MCF 10A (cell line): ENCODE measurements around the gene RND2. TPM values are rescaled to one million over a fixed set of nuclear protein-coding genes. Genes with fewer than 3 reads are reported as not detected.
"Not testable (repeated sequence)": the region's sequence is repeated elsewhere in the genome, so short reads cannot be mapped to it uniquely, and the experiment has no call there.

Experiments used
- Bru-seq: library from RNA; stranded (reverse); fragments of 400-500 nt; gene quantifications from one replicate; lab custom pipeline; 2021; lab: Mats Ljungman, UMichigan
- BruChase-seq, 2 experiments: library from RNA; stranded (reverse); fragments of 400-500 nt; gene quantifications; one replicate each; lab custom pipeline; 2021; lab: Mats Ljungman, UMichigan
- BruUV-seq: library from RNA; stranded (reverse); fragments of 400-500 nt; replicated peaks from 2 replicates; lab custom pipeline; 2021; lab: Mats Ljungman, UMichigan
- CTCF ChIA-PET: fragments of 300-600 bp; sonication (Branson Sonifier 250); formaldehyde crosslinking; extraction: SDS; loops from one replicate; lab custom pipeline; 2021; ENCODE audit warnings: antibody characterized with exemption, inconsistent platforms; lab: Yijun Ruan, JAX
- POLR2A ChIA-PET: fragments of 300-600, 350-650 bp; sonication (Branson Sonifier 250); formaldehyde crosslinking; extraction: SDS; loops from one replicate; lab custom pipeline; 2020; ENCODE audit warnings: antibody characterized with exemption, inconsistent platforms; lab: Yijun Ruan, JAX
- DNase-seq: peaks from one replicate; pipeline ENCODE4 v3.0.0-alpha.2; 2018; ENCODE audit not compliant: unreplicated experiment
- H3K27ac Mint-ChIP-seq: one replicate; pipeline ENCODE4 v1.8.0; 2022; ENCODE audit warnings: mild to moderate bottlenecking, low read depth, mixed read lengths; ENCODE audit not compliant: unreplicated experiment
- H3K27me3 Mint-ChIP-seq: one replicate; pipeline ENCODE4 v1.8.0; 2022; ENCODE audit warnings: mixed read lengths; ENCODE audit not compliant: insufficient read depth, unreplicated experiment
- H3K36me3 Mint-ChIP-seq: one replicate; pipeline ENCODE4 v1.8.0; 2022; ENCODE audit warnings: mild to moderate bottlenecking, moderate library complexity, mixed read lengths; ENCODE audit not compliant: insufficient read depth, unreplicated experiment
- H3K4me1 Mint-ChIP-seq: one replicate; pipeline ENCODE4 v1.8.0; 2022; ENCODE audit warnings: mixed read lengths; ENCODE audit not compliant: insufficient read depth, unreplicated experiment
- H3K4me3 Mint-ChIP-seq: one replicate; pipeline ENCODE4 v1.8.0; 2022; ENCODE audit warnings: mild to moderate bottlenecking, moderate library complexity, mixed read lengths; ENCODE audit not compliant: unreplicated experiment
- H3K9me3 Mint-ChIP-seq: one replicate; pipeline ENCODE4 v1.8.0; 2022; ENCODE audit warnings: mixed read lengths; ENCODE audit not compliant: unreplicated experiment
- CTCF ChIP-seq: fragments of 200-600 bp; IDR thresholded peaks from one replicate; pipeline ENCODE4 v1.8.0; 2022; ENCODE audit warnings: antibody characterized with exemption, mild to moderate bottlenecking; ENCODE audit not compliant: unreplicated experiment
- intact Hi-C: fragments of 100-400 bp; cut with micrococcal nuclease; formaldehyde crosslinking; loops from 2 replicates; pipeline ENCODE4 v1.14.1; 2022
- long read RNA-seq: library from polyadenylated mRNA; stranded (forward); transcript quantifications from one replicate; pipeline ENCODE4 v2.0.0, GENCODE V29; 2022
- total RNA-seq: library from RNA; stranded (reverse); gene quantifications from 2 replicates; pipeline ENCODE4 v1.2.3, GENCODE V29; 2022

The RND2 gene
- 0.16 TPM in 1 of 2 replicates, not detected in the other for total RNA-seq
- Bru-seq, nascent RNA: not detected
- percentile 16 among the genes with signal in this experiment for BruChase-seq, experiment 1, labeled RNA remaining after a 6-hour chase
- percentile 16 among the genes with signal in this experiment for BruChase-seq, experiment 2, labeled RNA remaining after a 2-hour chase
- long read RNA-seq: 0 reads

GRCh38 chr17:43024407-43025289, at the start of gene RND2:
RND2 (plus strand) TSS chr17:43025231; CDS start chr17:43025348, 117 bp downstream.
- BruUV-seq: no TSS peak
- POLR2A ChIA-PET: interaction anchor here (0.6 to 5.9 kb wide), 12 partner anchors 16 to 417 kb away, joined by 3 to 58 read pairs (median 6); partner anchors contain the start of genes ARL4D, IFI35, NBR1 and RPL27
- intact Hi-C loops: loop anchor here (1.0 to 10.0 kb wide), 4 partner anchors 100 to 310 kb away; partner anchors contain the start of genes NBR1 and TMEM106A

GRCh38 chr17:42975265-42975664, 49.8 kb upstream of the RND2 start:
- no peaks in the 10 kb centered on the region for H3K27me3 Mint-ChIP-seq
- no TSS peak for BruUV-seq
- no peaks in the 10 kb centered on the region for H3K36me3 Mint-ChIP-seq
- intact Hi-C loops: no loop called here
- no peak for TF ChIP-seq CTCF
- POLR2A ChIA-PET: interaction anchor here (1.0 kb wide), 1 partner anchor 10 kb away, joined by 5 read pairs; no protein-coding TSS in a partner anchor
- no peak for DNase-seq
- peak overlapping the region; percentile 27 for H3K27ac Mint-ChIP-seq
- H3K4me3 Mint-ChIP-seq: no peak overlapping the region
- no peaks in the 10 kb centered on the region for H3K9me3 Mint-ChIP-seq
- CTCF ChIA-PET: no interaction called here
- peaks cover 6% of the 10 kb centered on the region for H3K4me1 Mint-ChIP-seq

More at GRCh38 chr17:43024407-43025289, at the start of gene RND2:
- CTCF ChIA-PET: interaction anchor here (0.5 to 1.4 kb wide), 10 partner anchors 9 to 751 kb away, joined by 3 to 4 read pairs (median 3); no protein-coding TSS in a partner anchor
- DNase-seq: peak; percentile 93
- peaks cover 17% of the 10 kb centered on the region for H3K36me3 Mint-ChIP-seq
- peak within 1 kb of the TSS; percentile 61 for H3K27ac Mint-ChIP-seq
- peaks cover 14% of the 10 kb centered on the region for H3K4me1 Mint-ChIP-seq
- no peaks in the 10 kb centered on the region for H3K27me3 Mint-ChIP-seq
- peak within 1 kb of the TSS; percentile 71 for H3K4me3 Mint-ChIP-seq
- TF ChIP-seq CTCF: peak; percentile 51
- no peaks in the 10 kb centered on the region for H3K9me3 Mint-ChIP-seq

GRCh38 chr17:42975701-42976100, 49.3 kb upstream of the RND2 start:
- ChIA-PET POLR2A (interaction anchor here (0.7 to 1.0 kb wide), 4 partner anchors 11 to 203 kb away, joined by 3 to 5 read pairs (median 3); partner anchors contain the start of gene VPS25), CTCF (interaction anchor here (0.6 kb wide), 1 partner anchor 139 kb away, joined by 3 read pairs; no protein-coding TSS in a partner anchor)
- H3K4me3 Mint-ChIP-seq, intact Hi-C loops, DNase-seq, H3K36me3 Mint-ChIP-seq, BruUV-seq, H3K27me3 Mint-ChIP-seq, H3K9me3 Mint-ChIP-seq, H3K4me1 Mint-ChIP-seq: not testable (repeated sequence)
- H3K27ac Mint-ChIP-seq: peak overlapping the region; percentile 27

GRCh38 chr17:42979511-42980273, 45.3 kb upstream of the RND2 start, which contains the start of gene PTGES3L:
PTGES3L (minus strand) TSS chr17:42980080; CDS start chr17:42980053, 27 bp downstream.
- H3K4me3 Mint-ChIP-seq: peak within 1 kb of the TSS; percentile 95
- intact Hi-C loops: no loop called here
- ChIA-PET CTCF (interaction anchor here (1.0 to 1.1 kb wide), 2 partner anchors 9 to 11 kb away, joined by 3 read pairs; no protein-coding TSS in a partner anchor), POLR2A (interaction anchor here (0.6 to 4.1 kb wide), 5 partner anchors 11 to 494 kb away, joined by 3 to 46 read pairs (median 12); partner anchors contain the start of genes AARSD1 and RPL27)
- H3K27ac Mint-ChIP-seq: peak within 1 kb of the TSS; percentile 82
- H3K9me3 Mint-ChIP-seq: no peaks in the 10 kb centered on the region
- peaks cover 12% of the 10 kb centered on the region for H3K4me1 Mint-ChIP-seq
- no peaks in the 10 kb centered on the region for H3K27me3 Mint-ChIP-seq
- peak; percentile 38 for DNase-seq
- TF ChIP-seq CTCF: no peak
- BruUV-seq: no TSS peak
- peaks cover 33% of the 10 kb centered on the region for H3K36me3 Mint-ChIP-seq
